GM18505 (cell line): ENCODE data around the gene PADI1.

Source experiments
- ATAC-seq: cut with Tn5 transposase; IDR thresholded peaks from one replicate; pipeline ENCODE4 v1.9.1; 2021; ENCODE audit not compliant: unreplicated experiment
- POLR2A ChIP-seq: IDR thresholded peaks from 4 replicates; pipeline ENCODE4 v1.6.1; 2011; ENCODE audit warnings: borderline replicate concordance; ENCODE audit not compliant: insufficient read depth, insufficient read length; ENCODE audit errors: extremely low read depth

Gene PADI1

GRCh38 chr1:17263936-17264335 lies 59.0 kb downstream of the PADI1 start:
- TF ChIP-seq POLR2A = no peak
- no peak for ATAC-seq

GRCh38 chr1:17264470-17264869 lies 59.5 kb downstream of the PADI1 start:
- no peak for TF ChIP-seq POLR2A
- no peak for ATAC-seq

GRCh38 chr1:17265162-17265561 lies 60.2 kb downstream of the PADI1 start:
- no peak for ATAC-seq
- TF ChIP-seq POLR2A = no peak

- ATAC-seq = no peak
- TF ChIP-seq POLR2A = no peak
These were observed 61.0 kb downstream of the PADI1 start for GRCh38 chr1:17265950-17266349.

GRCh38 chr1:17270891-17271765 lies 66.2 kb downstream of the PADI1 start:
- no peak for ATAC-seq
- TF ChIP-seq POLR2A = no peak

- no peak for ATAC-seq
- no peak for TF ChIP-seq POLR2A
These were observed 67.1 kb downstream of the PADI1 start for GRCh38 chr1:17272066-17272465.

GRCh38 chr1:17272646-17273045 lies 67.7 kb downstream of the PADI1 start:
- TF ChIP-seq POLR2A = no peak
- no peak for ATAC-seq

- TF ChIP-seq POLR2A = no peak
- ATAC-seq = no peak
These were observed 68.2 kb downstream of the PADI1 start for GRCh38 chr1:17273096-17273495.

- no peak for TF ChIP-seq POLR2A
- no peak for ATAC-seq
These were observed 69.5 kb downstream of the PADI1 start for GRCh38 chr1:17274186-17275170.

GRCh38 chr1:17276568-17276967 lies 71.6 kb downstream of the PADI1 start:
- ATAC-seq = no peak
- no peak for TF ChIP-seq POLR2A

- ATAC-seq = no peak
These were observed 72.7 kb downstream of the PADI1 start for GRCh38 chr1:17277511-17278159.

GRCh38 chr1:17278996-17279830 lies 74.3 kb downstream of the PADI1 start:
- ATAC-seq = no peak
- TF ChIP-seq POLR2A = no peak

More at GRCh38 chr1:17277511-17278159, 72.7 kb downstream of the PADI1 start:
- TF ChIP-seq POLR2A = no peak
